Endodermal cell (in vitro differentiated cells): Measurements from ENCODE around the gene POC1B. TPM values are rescaled to one million over a fixed set of nuclear protein-coding genes. Genes with fewer than 3 reads are reported as not detected.
A peak's percentile ranks its signal among the peaks of the same experiment; 100 is the strongest.

Source experiments
- DNase-seq: peaks from one replicate; pipeline ENCODE4 v3.0.0-alpha.2; 2017
- H3K27ac ChIP-seq: 2 replicates; pipeline ENCODE4 v1.5.1; 2013; ENCODE audit warnings: mild to moderate bottlenecking, low read depth, low read length, moderate library complexity
- H3K27me3 ChIP-seq: 2 replicates; pipeline ENCODE4 v1.6.1; 2013; ENCODE audit warnings: mild to moderate bottlenecking, low read length, moderate library complexity; ENCODE audit not compliant: insufficient read depth, control insufficient read depth, poor library complexity, severe bottlenecking
- H3K36me3 ChIP-seq: 2 replicates; pipeline ENCODE4 v1.7.0; 2013; ENCODE audit warnings: mild to moderate bottlenecking, low read length, moderate library complexity; ENCODE audit not compliant: control insufficient read depth, insufficient read depth
- H3K4me1 ChIP-seq: one replicate; pipeline ENCODE4 v1.7.0; 2013; ENCODE audit warnings: low read length; ENCODE audit not compliant: control insufficient read depth, insufficient read depth
- H3K4me3 ChIP-seq: 2 replicates; pipeline ENCODE4 v1.5.1; 2013; ENCODE audit warnings: mild to moderate bottlenecking, low read length, moderate library complexity
- H3K9ac ChIP-seq: 2 replicates; pipeline ENCODE4 v1.6.1; 2013; ENCODE audit warnings: mild to moderate bottlenecking, low read length, moderate library complexity; ENCODE audit not compliant: poor library complexity, severe bottlenecking; ENCODE audit errors: extremely low read depth
- H3K9me3 ChIP-seq: 2 replicates; pipeline ENCODE4 v1.6.1; 2013; ENCODE audit warnings: mild to moderate bottlenecking, low read length, moderate library complexity; ENCODE audit not compliant: control insufficient read depth
- H3K27ac Mint-ChIP-seq: 2 replicates; pipeline ENCODE4 v1.8.0; 2020; ENCODE audit warnings: mixed read lengths
- H3K27me3 Mint-ChIP-seq: 2 replicates; pipeline ENCODE4 v1.8.0; 2021; ENCODE audit warnings: mild to moderate bottlenecking, mixed read lengths; ENCODE audit not compliant: insufficient read depth
- H3K36me3 Mint-ChIP-seq: 2 replicates; pipeline ENCODE4 v1.8.0; 2020; ENCODE audit warnings: low read depth, mixed read lengths
- H3K4me1 Mint-ChIP-seq: 2 replicates; pipeline ENCODE4 v1.8.0; 2020; ENCODE audit warnings: mixed read lengths
- H3K4me3 Mint-ChIP-seq: 2 replicates; pipeline ENCODE4 v1.8.0; 2020; ENCODE audit warnings: mild to moderate bottlenecking, moderate library complexity, mixed read lengths
- H3K9me3 Mint-ChIP-seq: 2 replicates; pipeline ENCODE4 v1.8.0; 2020; ENCODE audit warnings: mild to moderate bottlenecking, mixed read lengths
- CTCF ChIP-seq: fragments of 200-600 bp; sonication (generic); conservative IDR thresholded peaks from 2 replicates; pipeline ENCODE4 v1.5.0; 2021; ENCODE audit warnings: antibody characterized with exemption, mild to moderate bottlenecking
- WGBS, 2 experiments: methylation state at CpG; one replicate each; pipeline versions ENCODE4 v1.1.5 to v1.1.7; 2013; ENCODE audit warnings: missing lambda C conversion rate in 2 of 2, mixed read lengths in 1 of 2; ENCODE audit not compliant: insufficient coverage in 1 of 2, insufficient read length in 1 of 2; 5-methylcytosine and 5-hydroxymethylcytosine counted together
- total RNA-seq, 2 donors: library from RNA; stranded (reverse); fragmentation: NEBNext Ultra II Directional in 1 of 2; extraction: Animal tissue kit (Norgen Biotek cat#: 25700) in 1 of 2; gene quantifications; 2 replicates in 1 of 2; 3 replicates in 1 of 2; pipeline ENCODE4 v1.2.1, GENCODE V29; 2021

POC1B gene
- total RNA-seq, 2 donors from 2014 or later: 22.3 to 36.1 TPM

- Mint-ChIP-seq H3K4me1 (peaks cover 3% of the 10 kb centered on the region), H3K4me3 (no peak overlapping the region), H3K9me3 (no peaks in the 10 kb centered on the region), H3K36me3 (peaks cover 7% of the 10 kb centered on the region), H3K27ac (no peak overlapping the region), H3K27me3 (no peaks in the 10 kb centered on the region)
- no peak for DNase-seq
- Histone ChIP-seq H3K27ac (no peak overlapping the region), H3K27me3 (no peaks in the 10 kb centered on the region), H3K4me3 (no peak overlapping the region), H3K36me3 (no peaks in the 10 kb centered on the region), H3K4me1 (no peaks in the 10 kb centered on the region), H3K9me3 (no peaks in the 10 kb centered on the region), H3K9ac (no peak overlapping the region)
- no peak for TF ChIP-seq CTCF
These were observed 101.5 kb downstream of the POC1B start for GRCh38 chr12:89424389-89424788.

GRCh38 chr12:89421092-89421835 is 104.6 kb downstream of the POC1B start:
- H3K4me1 Mint-ChIP-seq: peaks cover 16% of the 10 kb centered on the region
- H3K9me3 Mint-ChIP-seq: no peaks in the 10 kb centered on the region
- Histone ChIP-seq H3K27ac (no peak overlapping the region), H3K27me3 (no peaks in the 10 kb centered on the region), H3K9ac (no peak overlapping the region), H3K36me3 (no peaks in the 10 kb centered on the region), H3K4me3 (no peak overlapping the region), H3K4me1 (peaks cover 5% of the 10 kb centered on the region), H3K9me3 (no peaks in the 10 kb centered on the region)
- no peak overlapping the region for H3K27ac Mint-ChIP-seq
- no peaks in the 10 kb centered on the region for H3K27me3 Mint-ChIP-seq
- H3K4me3 Mint-ChIP-seq: no peak overlapping the region
- peaks cover 2% of the 10 kb centered on the region for H3K36me3 Mint-ChIP-seq
- WGBS, 2 experiments: 80 to 96% methylated on average over 1 to 5 of the region's 6 CpGs
- peak; percentile 68 for DNase-seq
- TF ChIP-seq CTCF: peak; percentile 65

- H3K4me3 Mint-ChIP-seq: no peak overlapping the region
- no peaks in the 10 kb centered on the region for H3K36me3 ChIP-seq
- H3K36me3 Mint-ChIP-seq: no peaks in the 10 kb centered on the region
- no peak overlapping the region for H3K4me3 ChIP-seq
- no peaks in the 10 kb centered on the region for H3K27me3 Mint-ChIP-seq
- no peak overlapping the region for H3K9ac ChIP-seq
- no peaks in the 10 kb centered on the region for H3K9me3 Mint-ChIP-seq
- 94 to 100% methylated on average over 2 to 5 of the region's 5 CpGs for WGBS, 2 experiments
- peaks cover 10% of the 10 kb centered on the region for H3K4me1 ChIP-seq
- no peaks in the 10 kb centered on the region for H3K9me3 ChIP-seq
- no peak overlapping the region for H3K27ac Mint-ChIP-seq
- TF ChIP-seq CTCF: no peak
- H3K27ac ChIP-seq: no peak overlapping the region
- no peak for DNase-seq
- peaks cover 28% of the 10 kb centered on the region for H3K4me1 Mint-ChIP-seq
- no peaks in the 10 kb centered on the region for H3K27me3 ChIP-seq
These were observed 107.5 kb downstream of the POC1B start for GRCh38 chr12:89418228-89418910.
